ENCODE data around the gene HPGDS. TPM values are rescaled to one million over a fixed set of nuclear protein-coding genes. Genes with fewer than 3 reads are reported as not detected.
"Not testable (repeated sequence)": the region's sequence is repeated elsewhere in the genome, so short reads cannot be mapped to it uniquely, and the experiment has no call there.

The HPGDS gene
- polyA plus RNA-seq, 4 donors, result 2.5 to 9.5 (median 4.7) TPM

DNA sequence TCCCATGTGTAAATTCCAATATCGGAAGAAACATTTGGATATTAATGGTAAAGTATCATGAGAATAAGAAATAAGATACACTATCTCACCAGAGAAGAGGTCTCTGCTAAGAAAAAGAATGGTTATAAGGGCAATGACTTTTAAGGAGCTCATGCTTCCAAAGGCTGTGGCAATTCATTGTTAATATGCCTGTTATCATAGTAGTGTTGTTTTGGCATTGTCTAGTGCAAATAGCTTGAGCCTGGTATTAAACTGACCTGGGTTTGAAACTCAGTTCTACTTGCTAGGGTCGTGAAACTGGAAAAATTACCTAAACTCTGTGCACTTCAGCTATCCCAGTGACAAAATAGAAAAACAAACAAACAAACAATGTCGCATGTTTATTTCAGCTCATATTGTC is 8.8 kb downstream of the HPGDS start:
- Histone ChIP-seq H3K36me3 (ENCODE audit: control insufficient read depth in 3 of 3, insufficient read depth in 2 of 3, low read depth in 1 of 3, low read length in 3 of 3) (no peaks in the 10 kb centered on the region), H3K9me3 (ENCODE audit: control insufficient read depth in 2 of 2, insufficient read depth in 1 of 2, low read depth in 1 of 2, low read length in 1 of 2) (no peaks in the 10 kb centered on the region), H3K4me1 (ENCODE audit: control insufficient read depth in 3 of 3, insufficient read depth in 2 of 3, low read depth in 1 of 3, low read length in 2 of 3) (peaks cover 0 to 5% (median 0%) of the 10 kb centered on the region in 3 donors), H3K4me3 (ENCODE audit: low read depth in 1 of 3, low read length in 3 of 3) (no peak overlapping the region), H3K27ac (ENCODE audit: low read depth in 1 of 3, low read length in 2 of 3) (no peak overlapping the region), H3K27me3 (ENCODE audit: control insufficient read depth in 3 of 3, insufficient read depth in 3 of 3, low read length in 3 of 3) (no peaks in the 10 kb centered on the region)
- DNase-seq (no peak), FAIRE-seq (no peak)
- WGBS, 3 donors, result 82 to 86% (median 85%) methylated on average over 3 of the region's 3 CpGs

- H3K36me3 ChIP-seq (ENCODE audit: control insufficient read depth in 3 of 3, insufficient read depth in 2 of 3, low read depth in 1 of 3, low read length in 3 of 3), result no peaks in the 10 kb centered on the region
- no peak for FAIRE-seq
- H3K27ac ChIP-seq (ENCODE audit: low read depth in 1 of 3, low read length in 2 of 3), result peak overlapping the region in 1 of 3 donors; percentile 19
- H3K4me3 ChIP-seq (ENCODE audit: low read depth in 1 of 3, low read length in 3 of 3), result no peak overlapping the region
- peak in 1 of 2 donors; percentile 42 for DNase-seq
- 42 to 56% (median 47%) methylated on average over 5 of the region's 5 CpGs for WGBS, 3 donors
- H3K27me3 ChIP-seq (ENCODE audit: control insufficient read depth in 3 of 3, insufficient read depth in 3 of 3, low read length in 3 of 3), result no peaks in the 10 kb centered on the region
- H3K4me1 ChIP-seq (ENCODE audit: control insufficient read depth in 3 of 3, insufficient read depth in 2 of 3, low read depth in 1 of 3, low read length in 2 of 3), result peaks cover 0 to 5% (median 0%) of the 10 kb centered on the region in 3 donors
- H3K9me3 ChIP-seq (ENCODE audit: control insufficient read depth in 2 of 2, insufficient read depth in 1 of 2, low read depth in 1 of 2, low read length in 1 of 2), result no peaks in the 10 kb centered on the region
Measured at GRCh38 chr4:94332983-94333590, 9.5 kb downstream of the HPGDS start.

- H3K4me3 ChIP-seq (ENCODE audit: low read depth in 1 of 3, low read length in 3 of 3), result no peak overlapping the region
- peaks cover 0 to 18% of the 10 kb centered on the region in 2 donors for H3K9me3 ChIP-seq (ENCODE audit: control insufficient read depth in 2 of 2, insufficient read depth in 1 of 2, low read depth in 1 of 2, low read length in 1 of 2)
- no peaks in the 10 kb centered on the region for H3K36me3 ChIP-seq (ENCODE audit: control insufficient read depth in 3 of 3, insufficient read depth in 2 of 3, low read depth in 1 of 3, low read length in 3 of 3)
- H3K4me1 ChIP-seq (ENCODE audit: control insufficient read depth in 3 of 3, insufficient read depth in 2 of 3, low read depth in 1 of 3, low read length in 2 of 3), result peaks cover 0 to 5% (median 0%) of the 10 kb centered on the region in 3 donors
- FAIRE-seq (no peak), DNase-seq (peak in 1 of 2 donors; percentile 47)
- WGBS, 3 donors, result 11 to 38% (median 17%) methylated on average over 1 of the region's 1 CpG
- no peak overlapping the region for H3K27ac ChIP-seq (ENCODE audit: low read depth in 1 of 3, low read length in 2 of 3)
- no peaks in the 10 kb centered on the region for H3K27me3 ChIP-seq (ENCODE audit: control insufficient read depth in 3 of 3, insufficient read depth in 3 of 3, low read length in 3 of 3)
Measured at GRCh38 chr4:94329933-94330332, 12.7 kb downstream of the HPGDS start.

DNA sequence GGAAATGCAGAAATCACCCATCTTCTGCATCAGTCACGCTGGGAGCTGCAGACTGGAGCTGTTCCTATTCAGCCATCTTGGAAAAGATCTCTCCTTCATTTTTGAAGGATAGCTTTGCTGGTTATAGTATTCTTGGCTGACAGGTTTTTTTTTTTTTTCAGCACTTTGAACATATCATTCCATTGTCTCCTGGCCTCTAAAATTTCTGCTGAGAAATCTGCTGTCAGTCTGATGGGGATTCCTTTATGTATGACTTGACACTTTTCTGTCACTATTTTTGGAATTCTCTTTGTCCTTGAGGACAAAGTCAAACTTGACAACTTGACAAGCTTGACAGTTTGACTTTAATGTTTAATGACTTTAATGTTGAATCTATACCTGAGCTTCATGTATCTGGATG is 16.8 kb downstream of the HPGDS start:
- Histone ChIP-seq H3K27ac (ENCODE audit: low read depth in 1 of 3, low read length in 2 of 3) (no peak overlapping the region), H3K4me3 (ENCODE audit: low read depth in 1 of 3, low read length in 3 of 3) (no peak overlapping the region), H3K9me3 (ENCODE audit: control insufficient read depth in 2 of 2, insufficient read depth in 1 of 2, low read depth in 1 of 2, low read length in 1 of 2) (peaks cover 0 to 18% of the 10 kb centered on the region in 2 donors), H3K36me3 (ENCODE audit: control insufficient read depth in 3 of 3, insufficient read depth in 2 of 3, low read depth in 1 of 3, low read length in 3 of 3) (no peaks in the 10 kb centered on the region), H3K4me1 (ENCODE audit: control insufficient read depth in 3 of 3, insufficient read depth in 2 of 3, low read depth in 1 of 3, low read length in 2 of 3) (no peaks in the 10 kb centered on the region), H3K27me3 (ENCODE audit: control insufficient read depth in 3 of 3, insufficient read depth in 3 of 3, low read length in 3 of 3) (no peaks in the 10 kb centered on the region)
- 85 to 90% (median 89%) methylated on average over 1 of the region's 1 CpG for WGBS, 3 donors
- no peak for DNase-seq
- no peak for FAIRE-seq

DNA sequence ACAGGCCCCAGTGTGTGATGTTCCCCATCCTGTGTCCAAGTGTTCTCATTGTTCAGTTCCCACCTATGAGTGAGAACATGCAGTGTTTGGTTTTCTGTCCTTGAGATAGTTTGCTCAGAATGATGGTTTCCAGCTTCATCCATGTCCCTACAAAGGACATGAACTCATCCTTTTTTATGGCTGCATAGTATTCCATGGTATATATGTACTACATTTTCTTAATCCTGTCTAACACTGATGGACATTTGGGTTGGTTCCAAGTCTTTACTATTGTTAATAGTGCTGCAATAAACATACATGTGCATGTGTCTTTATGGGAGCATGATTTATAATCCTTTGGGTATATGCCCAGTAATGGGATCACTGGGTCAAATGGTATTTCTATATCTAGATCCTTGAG is 22.7 kb downstream of the HPGDS start:
- DNase-seq; H3K4me3 ChIP-seq (ENCODE audit: low read depth in 1 of 3, low read length in 3 of 3); H3K36me3 ChIP-seq (ENCODE audit: control insufficient read depth in 3 of 3, insufficient read depth in 2 of 3, low read depth in 1 of 3, low read length in 3 of 3); FAIRE-seq; H3K9me3 ChIP-seq (ENCODE audit: control insufficient read depth in 2 of 2, insufficient read depth in 1 of 2, low read depth in 1 of 2, low read length in 1 of 2); H3K27ac ChIP-seq (ENCODE audit: low read depth in 1 of 3, low read length in 2 of 3); H3K27me3 ChIP-seq (ENCODE audit: control insufficient read depth in 3 of 3, insufficient read depth in 3 of 3, low read length in 3 of 3); H3K4me1 ChIP-seq (ENCODE audit: control insufficient read depth in 3 of 3, insufficient read depth in 2 of 3, low read depth in 1 of 3, low read length in 2 of 3): not testable (repeated sequence)

GRCh38 chr4:94307231-94307871 is 35.3 kb downstream of the HPGDS start:
- DNase-seq (no peak), FAIRE-seq (no peak)
- no peak overlapping the region for H3K27ac ChIP-seq (ENCODE audit: low read depth in 1 of 3, low read length in 2 of 3)
- H3K4me3 ChIP-seq (ENCODE audit: low read depth in 1 of 3, low read length in 3 of 3), result no peak overlapping the region
- no peaks in the 10 kb centered on the region for H3K27me3 ChIP-seq (ENCODE audit: control insufficient read depth in 3 of 3, insufficient read depth in 3 of 3, low read length in 3 of 3)
- 88 to 89% (median 89%) methylated on average over 4 of the region's 4 CpGs for WGBS, 3 donors
- no peaks in the 10 kb centered on the region for H3K4me1 ChIP-seq (ENCODE audit: control insufficient read depth in 3 of 3, insufficient read depth in 2 of 3, low read depth in 1 of 3, low read length in 2 of 3)
- no peaks in the 10 kb centered on the region for H3K9me3 ChIP-seq (ENCODE audit: control insufficient read depth in 2 of 2, insufficient read depth in 1 of 2, low read depth in 1 of 2, low read length in 1 of 2)
- H3K36me3 ChIP-seq (ENCODE audit: control insufficient read depth in 3 of 3, insufficient read depth in 2 of 3, low read depth in 1 of 3, low read length in 3 of 3), result no peaks in the 10 kb centered on the region

DNA sequence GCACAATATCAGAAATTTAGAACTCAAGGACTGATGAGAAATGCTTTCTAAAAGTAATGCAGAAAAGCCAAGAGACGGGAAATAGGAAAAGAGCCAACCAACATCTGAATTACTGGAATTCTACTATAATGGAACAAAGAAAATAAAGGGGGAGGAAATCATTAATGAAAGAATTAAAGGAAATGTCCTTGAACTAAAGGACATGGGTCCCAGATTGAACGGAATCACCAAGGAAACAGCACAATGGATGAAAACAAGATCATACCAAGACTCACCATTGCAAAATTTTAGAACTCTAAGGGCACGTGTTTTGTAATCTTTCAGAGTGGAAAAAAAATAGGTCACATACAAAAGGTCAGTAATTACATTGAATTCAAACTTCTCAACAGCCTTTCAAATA is 35.9 kb downstream of the HPGDS start:
- FAIRE-seq, result no peak

GRCh38 chr4:94305466-94306225 is 37.0 kb downstream of the HPGDS start:
- DNase-seq (no peak), FAIRE-seq (no peak)
- no peak overlapping the region for H3K4me3 ChIP-seq (ENCODE audit: low read depth in 1 of 3, low read length in 3 of 3)
- H3K27ac ChIP-seq (ENCODE audit: low read depth in 1 of 3, low read length in 2 of 3), result no peak overlapping the region
- WGBS, 3 donors, result 74 to 80% (median 76%) methylated on average over 5 of the region's 5 CpGs
- H3K27me3 ChIP-seq (ENCODE audit: control insufficient read depth in 3 of 3, insufficient read depth in 3 of 3, low read length in 3 of 3), result no peaks in the 10 kb centered on the region
- no peaks in the 10 kb centered on the region for H3K4me1 ChIP-seq (ENCODE audit: control insufficient read depth in 3 of 3, insufficient read depth in 2 of 3, low read depth in 1 of 3, low read length in 2 of 3)
- no peaks in the 10 kb centered on the region for H3K36me3 ChIP-seq (ENCODE audit: control insufficient read depth in 3 of 3, insufficient read depth in 2 of 3, low read depth in 1 of 3, low read length in 3 of 3)
- no peaks in the 10 kb centered on the region for H3K9me3 ChIP-seq (ENCODE audit: control insufficient read depth in 2 of 2, insufficient read depth in 1 of 2, low read depth in 1 of 2, low read length in 1 of 2)

More for the DNA sequence above, 35.9 kb downstream of the HPGDS start:
- Histone ChIP-seq H3K9me3 (ENCODE audit: control insufficient read depth in 2 of 2, insufficient read depth in 1 of 2, low read depth in 1 of 2, low read length in 1 of 2) (no peaks in the 10 kb centered on the region), H3K36me3 (ENCODE audit: control insufficient read depth in 3 of 3, insufficient read depth in 2 of 3, low read depth in 1 of 3, low read length in 3 of 3) (no peaks in the 10 kb centered on the region), H3K27ac (ENCODE audit: low read depth in 1 of 3, low read length in 2 of 3) (no peak overlapping the region), H3K27me3 (ENCODE audit: control insufficient read depth in 3 of 3, insufficient read depth in 3 of 3, low read length in 3 of 3) (no peaks in the 10 kb centered on the region), H3K4me3 (ENCODE audit: low read depth in 1 of 3, low read length in 3 of 3) (no peak overlapping the region), H3K4me1 (ENCODE audit: control insufficient read depth in 3 of 3, insufficient read depth in 2 of 3, low read depth in 1 of 3, low read length in 2 of 3) (no peaks in the 10 kb centered on the region)
- no peak for DNase-seq
- 63 to 70% (median 64%) methylated on average over 3 of the region's 3 CpGs for WGBS, 3 donors
